Choroid plexus epithelial cell (primary cell): ENCODE data around the gene NMT1.
"Not testable (repeated sequence)": the region's sequence is repeated elsewhere in the genome, so short reads cannot be mapped to it uniquely, and the experiment has no call there.

Experiments used
- DNase-seq: peaks from one replicate; pipeline ENCODE4 v3.0.0-alpha.2; 2010; ENCODE audit warnings: low read depth
- H3K4me3 ChIP-seq: 2 replicates; pipeline ENCODE4 v1.5.1; 2011; ENCODE audit warnings: low read depth, mild to moderate bottlenecking, control low read depth, low read length, moderate library complexity
- TF ChIP-seq, protein P1 (sequence below): conservative IDR thresholded peaks from 2 replicates; pipeline ENCODE4 v1.5.1; 2011; ENCODE audit warnings: low read depth, mild to moderate bottlenecking, control low read depth, inconsistent platforms, low read length, moderate library complexity

NMT1 gene

DNA sequence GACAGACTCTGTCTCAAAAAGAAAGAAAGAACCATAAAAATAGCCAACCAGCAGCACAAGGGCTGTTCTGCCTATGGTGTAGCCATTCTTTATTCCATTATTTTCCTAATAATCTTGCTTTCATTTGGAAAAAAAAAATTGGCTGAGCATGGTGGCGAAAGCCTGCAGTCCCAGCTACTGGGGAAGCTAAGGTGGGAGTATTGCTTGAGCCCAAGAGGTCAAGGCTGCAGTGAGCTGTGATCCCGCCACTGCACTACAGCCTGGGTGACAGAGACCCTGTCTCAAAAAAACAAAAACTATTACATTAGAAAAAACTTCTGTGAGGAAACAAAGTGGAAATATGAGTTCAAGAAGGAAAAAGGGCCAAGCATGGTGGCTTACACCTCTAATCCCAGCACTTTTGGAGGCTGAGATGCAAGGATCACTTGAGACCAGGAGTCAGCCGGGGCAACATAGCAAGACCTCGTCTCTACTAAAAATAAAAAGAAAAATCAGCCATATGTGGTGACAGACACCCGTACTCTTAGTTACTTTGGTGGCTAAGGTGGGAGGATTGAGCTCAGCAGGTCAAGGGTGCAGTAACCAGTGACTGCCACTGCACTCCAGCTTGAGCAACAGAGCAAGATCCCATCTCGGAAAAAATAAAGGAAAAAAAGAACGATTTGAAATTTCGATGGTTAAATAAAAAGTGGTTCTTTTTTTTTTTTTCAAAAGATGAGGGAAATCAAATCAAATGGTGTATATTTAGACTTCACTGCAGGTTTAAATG is 12.1 kb upstream of the NMT1 start:
- TF ChIP-seq, protein P1, sequence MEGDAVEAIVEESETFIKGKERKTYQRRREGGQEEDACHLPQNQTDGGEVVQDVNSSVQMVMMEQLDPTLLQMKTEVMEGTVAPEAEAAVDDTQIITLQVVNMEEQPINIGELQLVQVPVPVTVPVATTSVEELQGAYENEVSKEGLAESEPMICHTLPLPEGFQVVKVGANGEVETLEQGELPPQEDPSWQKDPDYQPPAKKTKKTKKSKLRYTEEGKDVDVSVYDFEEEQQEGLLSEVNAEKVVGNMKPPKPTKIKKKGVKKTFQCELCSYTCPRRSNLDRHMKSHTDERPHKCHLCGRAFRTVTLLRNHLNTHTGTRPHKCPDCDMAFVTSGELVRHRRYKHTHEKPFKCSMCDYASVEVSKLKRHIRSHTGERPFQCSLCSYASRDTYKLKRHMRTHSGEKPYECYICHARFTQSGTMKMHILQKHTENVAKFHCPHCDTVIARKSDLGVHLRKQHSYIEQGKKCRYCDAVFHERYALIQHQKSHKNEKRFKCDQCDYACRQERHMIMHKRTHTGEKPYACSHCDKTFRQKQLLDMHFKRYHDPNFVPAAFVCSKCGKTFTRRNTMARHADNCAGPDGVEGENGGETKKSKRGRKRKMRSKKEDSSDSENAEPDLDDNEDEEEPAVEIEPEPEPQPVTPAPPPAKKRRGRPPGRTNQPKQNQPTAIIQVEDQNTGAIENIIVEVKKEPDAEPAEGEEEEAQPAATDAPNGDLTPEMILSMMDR: peak; percentile 31
- DNase-seq: no peak
- H3K4me3 ChIP-seq: no peak overlapping the region

DNA sequence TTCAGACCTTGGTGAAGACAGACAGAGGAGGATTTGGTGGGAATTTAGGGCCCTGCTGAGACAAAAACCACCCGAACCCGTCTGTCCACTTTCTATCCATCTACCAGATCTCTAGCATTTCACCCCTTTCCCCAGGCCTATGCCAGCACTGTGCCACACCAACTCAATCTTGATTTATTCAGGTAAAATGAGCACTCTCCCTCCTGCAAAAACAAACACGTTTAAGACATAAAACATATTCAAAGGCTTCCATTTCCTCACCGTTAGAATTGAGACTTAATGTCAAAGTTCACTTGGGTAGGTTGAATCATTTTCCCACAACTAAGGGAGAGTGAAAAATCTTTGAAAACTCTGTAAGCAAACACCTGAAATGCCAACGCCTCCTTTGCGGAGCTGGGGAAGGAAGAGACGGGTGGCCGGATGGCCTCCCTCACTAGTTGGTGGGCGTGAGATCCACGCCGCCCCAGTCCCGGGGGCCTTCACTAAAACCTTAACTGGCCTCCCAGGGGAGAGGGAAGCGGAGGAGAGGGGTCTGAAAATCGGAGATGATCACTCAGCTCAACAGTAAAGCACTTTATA is 10.5 kb upstream of the NMT1 start:
- TF ChIP-seq, protein P1: no peak
- DNase-seq: peak; percentile 40
- peak overlapping the region; percentile 72 for H3K4me3 ChIP-seq

DNA sequence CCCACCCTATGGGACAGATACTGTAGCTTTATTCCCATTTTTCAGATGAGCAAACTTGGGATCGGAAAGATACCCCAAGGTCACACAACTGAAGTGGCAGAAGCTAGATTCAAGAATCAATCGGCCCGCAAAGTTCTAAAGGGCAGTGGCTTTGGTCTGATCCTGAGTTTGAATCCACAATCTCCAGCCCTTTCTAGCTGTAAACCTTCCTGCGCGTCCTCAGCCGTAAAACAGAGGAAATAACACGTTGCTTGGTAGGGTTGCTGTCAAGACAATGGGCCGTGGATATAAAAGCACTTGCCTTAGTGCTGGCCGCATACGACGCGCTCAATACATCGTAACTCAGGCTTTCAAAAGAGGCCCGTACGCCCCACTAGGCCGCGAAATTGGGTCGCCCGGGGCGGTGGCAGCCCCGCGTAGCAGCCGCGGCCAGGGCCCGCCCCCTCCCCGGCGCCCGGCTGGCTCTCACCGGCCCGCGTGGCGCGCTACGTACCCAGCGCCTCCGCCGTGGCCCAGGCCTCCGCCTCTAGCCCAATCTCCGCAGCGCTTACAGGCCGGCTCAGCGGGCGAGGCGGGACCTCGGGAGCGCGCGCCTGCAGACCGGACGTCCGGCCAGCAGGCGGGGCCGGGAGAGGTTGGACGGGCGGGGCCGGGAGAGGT is 9.9 kb upstream of the NMT1 start, which contains the start of gene DCAKD:
Gene DCAKD (minus strand): TSS at position 573 of the 660 bp plus-strand sequence. CDS start 16,747 bp downstream, outside the sequence.
- peak; percentile 98 for DNase-seq
- TF ChIP-seq, protein P1: no peak

DNA sequence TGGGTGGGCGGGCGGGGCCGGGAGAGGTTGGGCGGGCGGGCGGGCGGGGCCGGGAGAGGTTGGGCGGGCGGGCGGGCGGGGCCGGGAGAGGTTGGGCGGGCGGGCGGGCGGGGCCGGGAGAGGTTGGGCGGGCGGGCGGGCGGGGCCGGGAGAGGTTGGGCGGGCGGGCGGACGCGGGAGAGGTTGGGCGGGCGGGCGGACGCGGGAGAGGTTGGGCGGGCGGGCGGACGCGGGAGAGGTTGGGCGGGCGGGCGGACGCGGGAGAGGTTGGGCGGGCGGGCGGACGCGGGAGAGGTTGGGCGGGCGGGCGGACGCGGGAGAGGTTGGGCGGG is 9.4 kb upstream of the NMT1 start:
- not testable (repeated sequence) for DNase-seq
- H3K4me3 ChIP-seq: peak overlapping the region; percentile 65

More for the DNA sequence above, 9.9 kb upstream of the NMT1 start, which contains the start of gene DCAKD:
- peak within 1 kb of the TSS; percentile 72 for H3K4me3 ChIP-seq

DNA sequence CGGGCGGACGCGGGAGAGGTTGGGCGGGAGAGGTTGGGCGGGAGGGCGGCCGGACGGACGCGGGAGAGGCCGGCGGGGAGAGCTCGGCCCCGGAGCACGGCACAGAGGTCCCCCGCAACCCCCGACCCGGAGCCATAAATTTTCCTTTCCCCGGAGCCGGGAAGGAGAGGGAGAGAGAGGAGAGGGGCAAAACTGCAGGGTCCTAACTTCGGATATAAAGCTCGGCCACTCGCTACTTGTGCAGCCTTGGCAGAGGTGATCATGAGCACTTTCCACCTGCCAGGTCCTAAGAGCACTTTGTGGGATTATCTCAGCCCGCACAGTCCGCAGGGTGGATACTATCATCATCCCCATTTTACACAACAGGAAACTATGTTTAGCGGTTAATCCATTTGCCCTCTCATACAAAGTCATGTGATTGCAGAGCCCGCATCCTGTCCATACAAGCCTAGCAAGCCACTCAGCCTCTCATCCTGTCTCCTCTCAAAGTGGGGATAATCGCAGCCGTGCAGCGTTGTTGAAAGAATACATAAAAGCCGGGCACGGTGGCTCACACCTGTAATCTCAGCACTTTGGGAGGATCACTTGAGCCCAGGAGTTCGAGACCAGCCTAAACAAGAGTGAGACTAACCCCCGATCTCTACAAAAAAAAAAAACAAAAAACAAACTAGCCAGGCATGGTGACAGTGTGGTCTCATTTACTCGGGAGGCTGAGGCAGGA is 8.9 kb upstream of the NMT1 start:
- TF ChIP-seq, protein P1: no peak
- peak; percentile 35 for DNase-seq
- H3K4me3 ChIP-seq: peak overlapping the region; percentile 65

DNA sequence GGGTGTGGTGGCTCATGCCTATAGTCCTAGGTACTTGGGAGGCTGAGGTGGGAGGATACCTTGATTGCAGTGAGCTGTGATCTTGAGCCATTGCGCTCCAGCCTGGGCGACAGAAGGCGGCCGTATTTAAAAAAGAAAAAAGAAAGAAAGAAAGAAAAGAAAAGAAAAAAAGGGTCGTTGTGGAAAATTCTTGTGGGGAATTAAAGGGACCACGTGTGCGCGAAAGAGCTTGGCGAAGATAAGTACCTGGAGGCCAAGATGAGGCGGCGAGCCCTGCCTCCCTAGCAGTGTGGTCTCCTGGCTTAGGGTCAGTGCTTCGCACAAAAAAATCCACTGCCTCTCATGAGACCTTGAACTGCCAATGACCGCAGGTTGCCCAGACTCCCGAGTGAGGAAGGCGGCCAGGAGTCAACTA is 728 bp upstream of the NMT1 start:
- no peak for DNase-seq
- H3K4me3 ChIP-seq: peak overlapping the region; percentile 93
- TF ChIP-seq, protein P1: no peak
